OCI-LY7 (cell line): ENCODE data around the gene SRGAP3.

Experiments used
- CTCF ChIP-seq: fragments of 200-600 bp; sonication (generic); conservative IDR thresholded peaks from 2 replicates; pipeline ENCODE4 v1.5.1; 2014; ENCODE audit warnings: mild to moderate bottlenecking, antibody characterized with exemption, low read length, moderate library complexity, mixed read lengths
- EZH2phosphoT487 ChIP-seq: fragments of 200-600 bp; sonication (generic); IDR thresholded peaks from 2 replicates; pipeline ENCODE4 v1.6.1; 2018; ENCODE audit warnings: low read depth, borderline replicate concordance, mild to moderate bottlenecking, mixed run types, antibody characterized with exemption, low read length, moderate library complexity, mixed read lengths

GRCh38 chr3:9222956-9223639 is 26.3 kb downstream of the SRGAP3 start:
- TF ChIP-seq CTCF, result no peak
- no peak for TF ChIP-seq EZH2phosphoT487
